SK-MEL-5 (cell line): ENCODE measurements around the gene C6orf132. TPM values are rescaled to one million over a fixed set of nuclear protein-coding genes. Genes with fewer than 3 reads are reported as not detected.
"Not testable (repeated sequence)": the region's sequence is repeated elsewhere in the genome, so short reads cannot be mapped to it uniquely, and the experiment has no call there.

Source experiments
- DNase-seq: peaks from one replicate; pipeline ENCODE4 v3.0.0-alpha.2; 2016; ENCODE audit warnings: low read depth, low spot score
- in situ Hi-C: cut with HindIII; loops from 2 replicates; pipeline ENCODE4 v1.10.0; 2016; ENCODE audit warnings: low sequenced_read_pairs, high pct_unique_total_duplicates, low pct_unique_long_range_greater_than_20kb
- total RNA-seq: library from RNA; depleted of rRNA; stranded (reverse); fragments of >200 nt; shearing (Covaris generic); gene quantifications from 2 replicates; pipeline ENCODE4 v1.2.3, GENCODE V29; 2014

The C6orf132 gene
- total RNA-seq, 1 experiment from 2014 or later: not detected

GRCh38 chr6:42165016-42165415 lies 22.6 kb upstream of the C6orf132 start:
- in situ Hi-C loops: no loop called here
- DNase-seq: no peak

GRCh38 chr6:42163981-42164380 lies 21.6 kb upstream of the C6orf132 start:
- no peak for DNase-seq
- in situ Hi-C loops: no loop called here

GRCh38 chr6:42162812-42163211 lies 20.4 kb upstream of the C6orf132 start:
- DNase-seq: no peak
- in situ Hi-C loops: no loop called here

- in situ Hi-C loops: no loop called here
- no peak for DNase-seq
These were observed 20.0 kb upstream of the C6orf132 start for GRCh38 chr6:42162384-42162783.

GRCh38 chr6:42159431-42160024 lies 17.1 kb upstream of the C6orf132 start:
- in situ Hi-C loops: no loop called here
- DNase-seq: no peak

GRCh38 chr6:42158631-42159030 lies 16.2 kb upstream of the C6orf132 start:
- in situ Hi-C loops: no loop called here
- DNase-seq: no peak

GRCh38 chr6:42158011-42158410 lies 15.6 kb upstream of the C6orf132 start:
- in situ Hi-C loops: no loop called here
- no peak for DNase-seq

GRCh38 chr6:42156638-42157037 lies 14.2 kb upstream of the C6orf132 start:
- in situ Hi-C loops: no loop called here
- no peak for DNase-seq

GRCh38 chr6:42155293-42155692 lies 12.9 kb upstream of the C6orf132 start:
- no peak for DNase-seq
- in situ Hi-C loops: no loop called here

- in situ Hi-C loops: no loop called here
- DNase-seq: no peak
These were observed 12.2 kb upstream of the C6orf132 start for GRCh38 chr6:42154461-42155209.

GRCh38 chr6:42153921-42154320 lies 11.5 kb upstream of the C6orf132 start:
- in situ Hi-C loops: no loop called here
- DNase-seq: no peak

- in situ Hi-C loops, DNase-seq: not testable (repeated sequence)
These were observed 10.3 kb upstream of the C6orf132 start for GRCh38 chr6:42152528-42153213.

- in situ Hi-C loops: no loop called here
- no peak for DNase-seq
These were observed 9.6 kb upstream of the C6orf132 start for GRCh38 chr6:42152024-42152423.

GRCh38 chr6:42150254-42150653 lies 7.8 kb upstream of the C6orf132 start:
- in situ Hi-C loops: no loop called here
- no peak for DNase-seq

GRCh38 chr6:42148058-42148457 lies 5.6 kb upstream of the C6orf132 start:
- no peak for DNase-seq
- in situ Hi-C loops: no loop called here

- DNase-seq: no peak
- in situ Hi-C loops: no loop called here
These were observed 4.7 kb upstream of the C6orf132 start for GRCh38 chr6:42147138-42147562.

- in situ Hi-C loops: no loop called here
- no peak for DNase-seq
These were observed 760 bp downstream of the C6orf132 start for GRCh38 chr6:42141603-42142117.

- in situ Hi-C loops: no loop called here
- no peak for DNase-seq
These were observed 1.4 kb downstream of the C6orf132 start for GRCh38 chr6:42140756-42141602.
